WTC11 (cell line): Measurements from ENCODE around the gene ITGAE. TPM values are rescaled to one million over a fixed set of nuclear protein-coding genes. Genes with fewer than 3 reads are reported as not detected.

Source experiments
- ATAC-seq: fragments of 200-7000 bp; cut with Tn5 transposase; 2 replicates; pipeline ENCODE4 v1.10.0; 2021; ENCODE audit warnings: mild to moderate bottlenecking, moderate library complexity
- CTCF ChIA-PET: fragments of 300-600 bp; sonication (Branson Sonifier 250); formaldehyde crosslinking; loops from one replicate; lab custom pipeline; 2021; ENCODE audit warnings: antibody characterized with exemption; lab: Charles Lee
- POLR2A ChIA-PET: fragments of 350-600 bp; sonication (Branson Sonifier 250); formaldehyde crosslinking; loops from one replicate; lab custom pipeline; 2021; ENCODE audit warnings: antibody characterized with exemption; lab: Charles Lee
- DNase-seq: peaks from one replicate; pipeline ENCODE4 v3.0.0; 2021; ENCODE audit warnings: low spot score
- H3K27ac Mint-ChIP-seq: 2 replicates; pipeline ENCODE4 v1.8.0; 2021; ENCODE audit warnings: mixed read lengths
- H3K27me3 Mint-ChIP-seq: 2 replicates; pipeline ENCODE4 v1.8.0; 2021; ENCODE audit warnings: low read depth, mild to moderate bottlenecking, moderate library complexity, mixed read lengths
- H3K36me3 Mint-ChIP-seq: 2 replicates; pipeline ENCODE4 v1.8.0; 2021; ENCODE audit warnings: mixed read lengths
- H3K4me1 Mint-ChIP-seq: 2 replicates; pipeline ENCODE4 v1.8.0; 2022; ENCODE audit warnings: mixed read lengths
- H3K4me3 Mint-ChIP-seq: 2 replicates; pipeline ENCODE4 v1.8.0; 2021; ENCODE audit warnings: mild to moderate bottlenecking, moderate library complexity, mixed read lengths
- H3K9me3 Mint-ChIP-seq: 2 replicates; pipeline ENCODE4 v1.8.0; 2021; ENCODE audit warnings: mixed read lengths
- CREB1 ChIP-seq: sonication (generic); formaldehyde crosslinking; IDR thresholded peaks from 2 replicates; pipeline ENCODE4 v1.8.0; 2023; ENCODE audit warnings: mild to moderate bottlenecking, missing genetic modification reagents
- EMX1 ChIP-seq: fragments of 250-450 bp; sonication (Bioruptor Pico); IDR thresholded peaks from 2 replicates; pipeline ENCODE4 v1.8.0; 2021; ENCODE audit warnings: mild to moderate bottlenecking
- JUN ChIP-seq: sonication (generic); formaldehyde crosslinking; IDR thresholded peaks from 2 replicates; pipeline ENCODE4 v1.8.0; 2023; ENCODE audit warnings: mild to moderate bottlenecking, missing genetic modification reagents
- KAT7 ChIP-seq: sonication (generic); formaldehyde crosslinking; IDR thresholded peaks from 2 replicates; pipeline ENCODE4 v1.8.1; 2023; ENCODE audit warnings: missing genetic modification reagents, mild to moderate bottlenecking, borderline replicate concordance
- MYBL2 ChIP-seq: sonication (generic); formaldehyde crosslinking; IDR thresholded peaks from 2 replicates; pipeline ENCODE4 v1.8.1; 2023; ENCODE audit warnings: mild to moderate bottlenecking, moderate library complexity, missing genetic modification reagents
- NR2C2 ChIP-seq: sonication (generic); formaldehyde crosslinking; IDR thresholded peaks from 2 replicates; pipeline ENCODE4 v1.8.0; 2022; ENCODE audit warnings: mild to moderate bottlenecking, missing genetic modification reagents
- TEAD1 ChIP-seq: sonication (generic); formaldehyde crosslinking; IDR thresholded peaks from 2 replicates; pipeline ENCODE4 v1.8.0; 2022; ENCODE audit warnings: mild to moderate bottlenecking, missing genetic modification reagents
- TEAD4 ChIP-seq: sonication (generic); formaldehyde crosslinking; IDR thresholded peaks from 2 replicates; pipeline ENCODE4 v1.8.0; 2022; ENCODE audit warnings: mild to moderate bottlenecking, missing genetic modification reagents
- ZBTB21 ChIP-seq: sonication (generic); formaldehyde crosslinking; IDR thresholded peaks from 2 replicates; pipeline ENCODE4 v1.8.1; 2023; ENCODE audit warnings: mild to moderate bottlenecking, missing genetic modification reagents, borderline replicate concordance
- ZNF219 ChIP-seq: sonication (generic); formaldehyde crosslinking; IDR thresholded peaks from 2 replicates; pipeline ENCODE4 v1.8.0; 2023; ENCODE audit warnings: missing genetic modification reagents, mild to moderate bottlenecking, borderline replicate concordance
- ZNF317 ChIP-seq: sonication (generic); formaldehyde crosslinking; IDR thresholded peaks from 2 replicates; pipeline ENCODE4 v1.8.1; 2023; ENCODE audit warnings: low read depth, mild to moderate bottlenecking, moderate library complexity, missing genetic modification reagents, borderline replicate concordance
- total RNA-seq: library from RNA; stranded (reverse); gene quantifications from 3 replicates; pipeline ENCODE4 v1.2.3, GENCODE V29; 2021
- TF ChIP-seq, protein P1 (sequence below): fragments of 250-450 bp; sonication (Bioruptor Pico); IDR thresholded peaks from 2 replicates; pipeline ENCODE4 v1.9.0; 2021; ENCODE audit warnings: mild to moderate bottlenecking
- TF ChIP-seq, protein P2 (sequence below): fragments of 250-450 bp; sonication (Bioruptor Pico); IDR thresholded peaks from 2 replicates; pipeline ENCODE4 v1.9.0; 2021; ENCODE audit warnings: moderate library complexity, mild to moderate bottlenecking, inconsistent platforms, borderline replicate concordance
- TF ChIP-seq, protein P3 (sequence below): sonication (generic); formaldehyde crosslinking; IDR thresholded peaks from 2 replicates; pipeline ENCODE4 v1.8.0; 2023; ENCODE audit warnings: mild to moderate bottlenecking, missing genetic modification reagents
- TF ChIP-seq, protein P4 (sequence below): sonication (generic); formaldehyde crosslinking; IDR thresholded peaks from 2 replicates; pipeline ENCODE4 v1.8.1; 2023; ENCODE audit warnings: mild to moderate bottlenecking, missing genetic modification reagents
- TF ChIP-seq, protein P5 (sequence below): fragments of 250-450 bp; sonication (Bioruptor Pico); conservative IDR thresholded peaks from 2 replicates; pipeline ENCODE4 v1.9.0; 2021; ENCODE audit warnings: mild to moderate bottlenecking

The ITGAE gene
- total RNA-seq, 1 experiment from 2014 or later = 19.5 TPM

DNA sequence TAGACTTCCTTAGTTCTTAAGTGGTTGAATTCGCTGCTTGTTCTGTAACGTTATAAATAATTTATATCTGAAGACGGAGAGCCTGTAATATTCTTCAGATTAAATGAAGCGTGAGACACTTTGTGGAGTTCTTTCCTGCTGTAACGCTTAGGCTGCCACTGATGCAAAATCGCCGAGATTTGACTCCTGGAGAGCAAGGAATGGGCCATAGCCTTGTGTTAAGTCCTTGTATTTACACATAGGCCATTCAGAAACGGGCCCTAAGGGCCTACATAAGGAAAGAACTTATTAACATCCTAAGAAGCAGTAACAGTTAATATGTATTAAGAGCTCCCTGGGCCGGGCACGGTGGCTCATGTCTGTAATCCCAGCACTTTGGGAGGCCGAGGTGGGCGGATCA, 131.4 kb downstream of the ITGAE start (continued):
- TF ChIP-seq, protein P1, sequence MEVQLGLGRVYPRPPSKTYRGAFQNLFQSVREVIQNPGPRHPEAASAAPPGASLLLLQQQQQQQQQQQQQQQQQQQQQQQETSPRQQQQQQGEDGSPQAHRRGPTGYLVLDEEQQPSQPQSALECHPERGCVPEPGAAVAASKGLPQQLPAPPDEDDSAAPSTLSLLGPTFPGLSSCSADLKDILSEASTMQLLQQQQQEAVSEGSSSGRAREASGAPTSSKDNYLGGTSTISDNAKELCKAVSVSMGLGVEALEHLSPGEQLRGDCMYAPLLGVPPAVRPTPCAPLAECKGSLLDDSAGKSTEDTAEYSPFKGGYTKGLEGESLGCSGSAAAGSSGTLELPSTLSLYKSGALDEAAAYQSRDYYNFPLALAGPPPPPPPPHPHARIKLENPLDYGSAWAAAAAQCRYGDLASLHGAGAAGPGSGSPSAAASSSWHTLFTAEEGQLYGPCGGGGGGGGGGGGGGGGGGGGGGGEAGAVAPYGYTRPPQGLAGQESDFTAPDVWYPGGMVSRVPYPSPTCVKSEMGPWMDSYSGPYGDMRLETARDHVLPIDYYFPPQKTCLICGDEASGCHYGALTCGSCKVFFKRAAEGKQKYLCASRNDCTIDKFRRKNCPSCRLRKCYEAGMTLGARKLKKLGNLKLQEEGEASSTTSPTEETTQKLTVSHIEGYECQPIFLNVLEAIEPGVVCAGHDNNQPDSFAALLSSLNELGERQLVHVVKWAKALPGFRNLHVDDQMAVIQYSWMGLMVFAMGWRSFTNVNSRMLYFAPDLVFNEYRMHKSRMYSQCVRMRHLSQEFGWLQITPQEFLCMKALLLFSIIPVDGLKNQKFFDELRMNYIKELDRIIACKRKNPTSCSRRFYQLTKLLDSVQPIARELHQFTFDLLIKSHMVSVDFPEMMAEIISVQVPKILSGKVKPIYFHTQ = no peak
- TF ChIP-seq ZBTB21 (CRISPR knock-in tag) (no peak), KAT7 (no peak), ZNF317 (CRISPR knock-in tag) (no peak), EMX1 (no peak)
- TF ChIP-seq, protein P2, sequence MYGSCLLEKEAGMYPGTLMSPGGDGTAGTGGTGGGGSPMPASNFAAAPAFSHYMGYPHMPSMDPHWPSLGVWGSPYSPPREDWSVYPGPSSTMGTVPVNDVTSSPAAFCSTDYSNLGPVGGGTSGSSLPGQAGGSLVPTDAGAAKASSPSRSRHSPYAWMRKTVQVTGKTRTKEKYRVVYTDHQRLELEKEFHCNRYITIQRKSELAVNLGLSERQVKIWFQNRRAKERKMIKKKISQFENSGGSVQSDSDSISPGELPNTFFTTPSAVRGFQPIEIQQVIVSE (CRISPR knock-in tag) = no peak

DNA sequence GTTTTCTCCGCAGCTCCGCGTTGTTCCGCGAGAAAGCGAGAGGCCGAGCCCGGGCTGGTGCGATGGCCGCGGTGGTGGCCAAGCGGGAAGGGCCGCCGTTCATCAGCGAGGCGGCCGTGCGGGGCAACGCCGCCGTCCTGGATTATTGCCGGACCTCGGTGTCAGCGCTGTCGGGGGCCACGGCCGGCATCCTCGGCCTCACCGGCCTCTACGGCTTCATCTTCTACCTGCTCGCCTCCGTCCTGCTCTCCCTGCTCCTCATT, 132.0 kb downstream of the ITGAE start:
- Mint-ChIP-seq H3K27me3 (no peaks in the 10 kb centered on the region), H3K27ac (peak overlapping the region; percentile 96), H3K4me3 (peak overlapping the region; percentile 99), H3K4me1 (peaks cover 20% of the 10 kb centered on the region), H3K9me3 (no peaks in the 10 kb centered on the region), H3K36me3 (peaks cover 18% of the 10 kb centered on the region)
- ATAC-seq = no peak
- DNase-seq = no peak
- TF ChIP-seq, protein P3, sequence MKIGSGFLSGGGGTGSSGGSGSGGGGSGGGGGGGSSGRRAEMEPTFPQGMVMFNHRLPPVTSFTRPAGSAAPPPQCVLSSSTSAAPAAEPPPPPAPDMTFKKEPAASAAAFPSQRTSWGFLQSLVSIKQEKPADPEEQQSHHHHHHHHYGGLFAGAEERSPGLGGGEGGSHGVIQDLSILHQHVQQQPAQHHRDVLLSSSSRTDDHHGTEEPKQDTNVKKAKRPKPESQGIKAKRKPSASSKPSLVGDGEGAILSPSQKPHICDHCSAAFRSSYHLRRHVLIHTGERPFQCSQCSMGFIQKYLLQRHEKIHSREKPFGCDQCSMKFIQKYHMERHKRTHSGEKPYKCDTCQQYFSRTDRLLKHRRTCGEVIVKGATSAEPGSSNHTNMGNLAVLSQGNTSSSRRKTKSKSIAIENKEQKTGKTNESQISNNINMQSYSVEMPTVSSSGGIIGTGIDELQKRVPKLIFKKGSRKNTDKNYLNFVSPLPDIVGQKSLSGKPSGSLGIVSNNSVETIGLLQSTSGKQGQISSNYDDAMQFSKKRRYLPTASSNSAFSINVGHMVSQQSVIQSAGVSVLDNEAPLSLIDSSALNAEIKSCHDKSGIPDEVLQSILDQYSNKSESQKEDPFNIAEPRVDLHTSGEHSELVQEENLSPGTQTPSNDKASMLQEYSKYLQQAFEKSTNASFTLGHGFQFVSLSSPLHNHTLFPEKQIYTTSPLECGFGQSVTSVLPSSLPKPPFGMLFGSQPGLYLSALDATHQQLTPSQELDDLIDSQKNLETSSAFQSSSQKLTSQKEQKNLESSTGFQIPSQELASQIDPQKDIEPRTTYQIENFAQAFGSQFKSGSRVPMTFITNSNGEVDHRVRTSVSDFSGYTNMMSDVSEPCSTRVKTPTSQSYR = peak; percentile 56; the same call in 1 of the 2 replicates
- TF ChIP-seq NR2C2 (CRISPR knock-in tag) (no peak), TEAD4 (0 out of 2 replicates have a peak, but pooled peaks have one; percentile 32), MYBL2 (CRISPR knock-in tag) (0 out of 2 replicates have a peak, but pooled peaks have one; percentile 12), CREB1 (CRISPR knock-in tag) (peak; percentile 60; the same call in 1 of the 2 replicates), TEAD1 (CRISPR knock-in tag) (0 out of 2 replicates have a peak, but pooled peaks have one; percentile 48), JUN (CRISPR knock-in tag) (peak; percentile 61; the same call in 1 of the 2 replicates), ZNF219 (CRISPR knock-in tag) (0 out of 2 replicates have a peak, but pooled peaks have one; percentile 37)
- TF ChIP-seq, protein P4, sequence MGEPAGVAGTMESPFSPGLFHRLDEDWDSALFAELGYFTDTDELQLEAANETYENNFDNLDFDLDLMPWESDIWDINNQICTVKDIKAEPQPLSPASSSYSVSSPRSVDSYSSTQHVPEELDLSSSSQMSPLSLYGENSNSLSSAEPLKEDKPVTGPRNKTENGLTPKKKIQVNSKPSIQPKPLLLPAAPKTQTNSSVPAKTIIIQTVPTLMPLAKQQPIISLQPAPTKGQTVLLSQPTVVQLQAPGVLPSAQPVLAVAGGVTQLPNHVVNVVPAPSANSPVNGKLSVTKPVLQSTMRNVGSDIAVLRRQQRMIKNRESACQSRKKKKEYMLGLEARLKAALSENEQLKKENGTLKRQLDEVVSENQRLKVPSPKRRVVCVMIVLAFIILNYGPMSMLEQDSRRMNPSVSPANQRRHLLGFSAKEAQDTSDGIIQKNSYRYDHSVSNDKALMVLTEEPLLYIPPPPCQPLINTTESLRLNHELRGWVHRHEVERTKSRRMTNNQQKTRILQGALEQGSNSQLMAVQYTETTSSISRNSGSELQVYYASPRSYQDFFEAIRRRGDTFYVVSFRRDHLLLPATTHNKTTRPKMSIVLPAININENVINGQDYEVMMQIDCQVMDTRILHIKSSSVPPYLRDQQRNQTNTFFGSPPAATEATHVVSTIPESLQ (CRISPR knock-in tag) = no peak
- TF ChIP-seq, protein P5, sequence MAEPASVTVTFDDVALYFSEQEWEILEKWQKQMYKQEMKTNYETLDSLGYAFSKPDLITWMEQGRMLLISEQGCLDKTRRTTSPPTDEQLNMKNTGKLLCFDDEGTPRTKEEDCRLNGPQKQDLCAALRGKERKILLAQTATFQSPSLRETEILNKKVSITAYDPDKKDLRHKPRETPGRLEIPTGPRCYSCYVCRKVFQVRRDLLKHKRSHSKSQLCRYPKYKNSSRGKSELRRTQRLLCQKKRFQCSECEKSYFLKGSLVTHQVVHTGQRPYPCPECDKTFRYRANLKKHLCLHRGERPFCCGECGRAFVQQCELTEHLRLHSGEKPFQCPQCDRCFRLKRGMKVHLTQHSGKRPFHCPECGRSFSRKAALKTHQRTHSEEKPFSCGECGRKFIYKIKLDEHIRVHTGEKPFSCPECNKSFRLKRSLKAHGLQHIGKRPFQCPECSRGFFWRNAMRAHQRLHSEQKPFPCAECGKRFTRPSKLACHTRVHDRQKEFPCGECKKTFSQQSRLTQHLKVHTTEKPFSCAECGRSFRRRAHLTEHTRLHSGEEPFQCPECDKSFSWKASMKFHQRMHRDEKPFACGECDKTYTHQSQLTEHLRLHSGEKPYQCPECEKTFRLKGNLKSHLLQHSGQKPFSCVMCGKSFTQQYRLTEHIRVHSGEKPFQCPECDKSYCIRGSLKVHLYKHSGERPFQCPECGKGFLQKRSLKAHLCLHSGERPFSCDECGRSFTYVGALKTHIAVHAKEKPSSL (CRISPR knock-in tag) = no peak
- ChIA-PET POLR2A (interaction anchor here (0.6 to 1.0 kb wide), 3 partner anchors 9 to 85 kb away, joined by 3 to 4 read pairs (median 3); partner anchors contain the start of gene SHPK), CTCF (interaction anchor here (3.2 kb wide), 1 partner anchor 14 kb away, joined by 20 read pairs; no protein-coding TSS in a partner anchor)
